ENCODE data around the gene MYOG. TPM values are rescaled to one million over a fixed set of nuclear protein-coding genes. Genes with fewer than 3 reads are reported as not detected.

The MYOG gene
- total and polyA plus RNA-seq, 2 experiments from 2014 or later = not detected

GRCh38 chr1:203129501-203130231 is 43.9 kb upstream of the MYOG start:
- Histone ChIP-seq H3K4me1 (ENCODE audit: insufficient read depth) (peaks cover 17% of the 10 kb centered on the region), H4K20me1 (ENCODE audit: insufficient read depth, poor library complexity, severe bottlenecking) (no peaks in the 10 kb centered on the region), H3K9me2 (replicated peaks; ENCODE audit: insufficient read depth) (no peaks in the 10 kb centered on the region), H3K27ac (no peak overlapping the region), H3K4me2 (no peak overlapping the region), H3K9me3 (ENCODE audit: low read depth) (no peaks in the 10 kb centered on the region), H3K4me3 (no peak overlapping the region), H3K36me3 (replicated peaks; ENCODE audit: insufficient read depth, low read depth) (no peaks in the 10 kb centered on the region), H2AFZ (no peak overlapping the region), H3K79me2 (no peaks in the 10 kb centered on the region), H3K27me3 (peaks cover 12% of the 10 kb centered on the region)
- 93% methylated on average over 7 of the region's 7 CpGs for WGBS (ENCODE audit: low lambda C conversion rate, missing lambda C conversion rate)
- TF ChIP-seq EZH2phosphoT487 (IDR thresholded peaks at IDR 0.05; ENCODE audit: low read depth, severe bottlenecking, unreplicated experiment) (no peak), CTCF (IDR thresholded peaks at IDR 0.05; ENCODE audit: poor library complexity) (no peak), EZH2 (IDR thresholded peaks at IDR 0.05; ENCODE audit: borderline replicate concordance) (no peak)
- DNase-seq (ENCODE audit: low spot score) = no peak

- Histone ChIP-seq H3K4me3 (no peak overlapping the region), H3K4me2 (peak overlapping the region; percentile 90), H3K79me2 (no peaks in the 10 kb centered on the region), H3K36me3 (replicated peaks; ENCODE audit: insufficient read depth, low read depth) (no peaks in the 10 kb centered on the region), H3K27ac (no peak overlapping the region), H3K9me2 (replicated peaks; ENCODE audit: insufficient read depth) (no peaks in the 10 kb centered on the region), H4K20me1 (ENCODE audit: insufficient read depth, poor library complexity, severe bottlenecking) (no peaks in the 10 kb centered on the region), H2AFZ (no peak overlapping the region), H3K4me1 (ENCODE audit: insufficient read depth) (peaks cover 13% of the 10 kb centered on the region), H3K27me3 (peaks cover 15% of the 10 kb centered on the region), H3K9me3 (ENCODE audit: low read depth) (no peaks in the 10 kb centered on the region)
- peak; percentile 4 for DNase-seq (ENCODE audit: low spot score)
- no peak for TF ChIP-seq CTCF (IDR thresholded peaks at IDR 0.05; ENCODE audit: poor library complexity)
- TF ChIP-seq EZH2 (IDR thresholded peaks at IDR 0.05; ENCODE audit: borderline replicate concordance) = no peak
- no peak for TF ChIP-seq EZH2phosphoT487 (IDR thresholded peaks at IDR 0.05; ENCODE audit: low read depth, severe bottlenecking, unreplicated experiment)
- 91% methylated on average over 29 of the region's 29 CpGs for WGBS (ENCODE audit: low lambda C conversion rate, missing lambda C conversion rate)
These were observed 43.1 kb upstream of the MYOG start for GRCh38 chr1:203128716-203129500.

GRCh38 chr1:203128431-203128715 is 42.6 kb upstream of the MYOG start:
- H3K4me1 ChIP-seq (ENCODE audit: insufficient read depth) = peaks cover 13% of the 10 kb centered on the region
- H3K27ac ChIP-seq = no peak overlapping the region
- WGBS (ENCODE audit: low lambda C conversion rate, missing lambda C conversion rate) = 3% methylated on average over 7 of the region's 7 CpGs
- no peaks in the 10 kb centered on the region for H3K36me3 ChIP-seq (replicated peaks; ENCODE audit: insufficient read depth, low read depth)
- H3K79me2 ChIP-seq = no peaks in the 10 kb centered on the region
- H2AFZ ChIP-seq = no peak overlapping the region
- H3K9me3 ChIP-seq (ENCODE audit: low read depth) = no peaks in the 10 kb centered on the region
- no peak overlapping the region for H3K4me3 ChIP-seq
- H3K4me2 ChIP-seq = peak overlapping the region; percentile 90
- H4K20me1 ChIP-seq (ENCODE audit: insufficient read depth, poor library complexity, severe bottlenecking) = no peaks in the 10 kb centered on the region
- no peaks in the 10 kb centered on the region for H3K9me2 ChIP-seq (replicated peaks; ENCODE audit: insufficient read depth)
- no peak for TF ChIP-seq CTCF (IDR thresholded peaks at IDR 0.05; ENCODE audit: poor library complexity)
- TF ChIP-seq EZH2 (IDR thresholded peaks at IDR 0.05; ENCODE audit: borderline replicate concordance) = no peak
- TF ChIP-seq EZH2phosphoT487 (IDR thresholded peaks at IDR 0.05; ENCODE audit: low read depth, severe bottlenecking, unreplicated experiment) = no peak
- DNase-seq (ENCODE audit: low spot score) = no peak
- peaks cover 20% of the 10 kb centered on the region for H3K27me3 ChIP-seq
